Thyroid gland (tissue), 4 donors: Measurements from ENCODE around the gene CRAT. TPM values are rescaled to one million over a fixed set of nuclear protein-coding genes. Genes with fewer than 3 reads are reported as not detected.
"Not testable (repeated sequence)": the region's sequence is repeated elsewhere in the genome, so short reads cannot be mapped to it uniquely, and the experiment has no call there.

Source experiments
- DNase-seq, 2 donors: peaks; one replicate each; pipeline ENCODE4 v3.0.0-alpha.2; 2019
- H3K27ac ChIP-seq, 3 donors: fragments of 200-600 bp; sonication (generic); 1 replicate in 2 of 3; 2 replicates in 1 of 3; pipeline ENCODE4 v1.5.1; 2016 to 2019; ENCODE audit warnings: mild to moderate bottlenecking in 1 of 3, moderate library complexity in 1 of 3
- H3K27me3 ChIP-seq: fragments of 200-600 bp; sonication (generic); one replicate; pipeline ENCODE4 v1.5.1; 2019
- H3K36me3 ChIP-seq, 2 donors: fragments of 200-600 bp; sonication (generic); one replicate each; pipeline ENCODE4 v1.5.1; 2016 to 2019
- H3K4me1 ChIP-seq, 2 donors: fragments of 200-600 bp; sonication (generic); one replicate each; pipeline ENCODE4 v1.5.1; 2017 to 2019
- H3K4me3 ChIP-seq, 3 donors: fragments of 200-600 bp; sonication (generic); replicated peaks in 1 of 3; 1 replicate in 2 of 3; 2 replicates in 1 of 3; pipeline ENCODE4 v1.5.1; 2016; ENCODE audit warnings: mild to moderate bottlenecking in 1 of 3
- H3K9me3 ChIP-seq: fragments of 200-600 bp; sonication (generic); one replicate; pipeline ENCODE4 v1.5.1; 2017
- POLR2A ChIP-seq, 2 donors: fragments of 450-650 bp; IDR thresholded peaks; one replicate each; pipeline ENCODE4 v1.6.1; 2017; ENCODE audit warnings: antibody characterized with exemption in 2 of 2, mild to moderate bottlenecking in 2 of 2, moderate library complexity in 1 of 2
- WGBS, 2 donors: methylation state at CpG; one replicate each; pipeline ENCODE4 v1.1.5; 2017; 5-methylcytosine and 5-hydroxymethylcytosine counted together
- intact Hi-C: fragments of 100-400 bp; cut with DNase I; formaldehyde crosslinking; loops from one replicate; pipeline ENCODE4 v1.15.1; 2023
- total RNA-seq, 4 donors: library from RNA; depleted of rRNA; stranded (reverse); fragments of >200 nt; gene quantifications; one replicate each; pipeline ENCODE4 v1.2.3, GENCODE V29; 2016
- TF ChIP-seq, protein P1 (sequence below), 6 experiments: fragments of 200-600 bp in 3 of 6; fragments of 450-650 bp in 3 of 6; sonication (generic) in 3 of 6; IDR thresholded peaks; one replicate each; pipeline ENCODE4 v1.5.1; 2016 to 2019; ENCODE audit warnings: antibody characterized with exemption in 6 of 6, mild to moderate bottlenecking in 2 of 6, inconsistent platforms in 1 of 6, moderate library complexity in 1 of 6

CRAT gene
- total RNA-seq, 4 donors from 2014 or later = 44.0 to 59.0 (median 54.1) TPM

- no peaks in the 10 kb centered on the region for H3K27me3 ChIP-seq
- no peaks in the 10 kb centered on the region for H3K9me3 ChIP-seq
- TF ChIP-seq, protein P1, sequence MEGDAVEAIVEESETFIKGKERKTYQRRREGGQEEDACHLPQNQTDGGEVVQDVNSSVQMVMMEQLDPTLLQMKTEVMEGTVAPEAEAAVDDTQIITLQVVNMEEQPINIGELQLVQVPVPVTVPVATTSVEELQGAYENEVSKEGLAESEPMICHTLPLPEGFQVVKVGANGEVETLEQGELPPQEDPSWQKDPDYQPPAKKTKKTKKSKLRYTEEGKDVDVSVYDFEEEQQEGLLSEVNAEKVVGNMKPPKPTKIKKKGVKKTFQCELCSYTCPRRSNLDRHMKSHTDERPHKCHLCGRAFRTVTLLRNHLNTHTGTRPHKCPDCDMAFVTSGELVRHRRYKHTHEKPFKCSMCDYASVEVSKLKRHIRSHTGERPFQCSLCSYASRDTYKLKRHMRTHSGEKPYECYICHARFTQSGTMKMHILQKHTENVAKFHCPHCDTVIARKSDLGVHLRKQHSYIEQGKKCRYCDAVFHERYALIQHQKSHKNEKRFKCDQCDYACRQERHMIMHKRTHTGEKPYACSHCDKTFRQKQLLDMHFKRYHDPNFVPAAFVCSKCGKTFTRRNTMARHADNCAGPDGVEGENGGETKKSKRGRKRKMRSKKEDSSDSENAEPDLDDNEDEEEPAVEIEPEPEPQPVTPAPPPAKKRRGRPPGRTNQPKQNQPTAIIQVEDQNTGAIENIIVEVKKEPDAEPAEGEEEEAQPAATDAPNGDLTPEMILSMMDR (IDR thresholded peaks at IDR 0.05) = no peak
- no peak for TF ChIP-seq POLR2A (IDR thresholded peaks at IDR 0.05)
- DNase-seq = no peak
- H3K4me1 ChIP-seq = no peaks in the 10 kb centered on the region
- 100% methylated on average over 1 of the region's 1 CpG for WGBS, 2 donors
- no peak overlapping the region for H3K27ac ChIP-seq
- peaks cover 13 to 25% of the 10 kb centered on the region in 2 donors for H3K36me3 ChIP-seq
- intact Hi-C loops = no loop called here
- no peak overlapping the region for H3K4me3 ChIP-seq
Observed at GRCh38 chr9:129122133-129122532, 11.5 kb upstream of the CRAT start.

GRCh38 chr9:129121483-129121882 is 10.9 kb upstream of the CRAT start:
- H3K36me3 ChIP-seq = peaks cover 13 to 25% of the 10 kb centered on the region in 2 donors
- 86 to 87% methylated on average over 3 of the region's 3 CpGs for WGBS, 2 donors
- no peak for TF ChIP-seq POLR2A (IDR thresholded peaks at IDR 0.05)
- TF ChIP-seq, protein P1 (IDR thresholded peaks at IDR 0.05) = no peak
- H3K27ac ChIP-seq = no peak overlapping the region
- intact Hi-C loops = no loop called here
- no peak overlapping the region for H3K4me3 ChIP-seq
- no peaks in the 10 kb centered on the region for H3K4me1 ChIP-seq
- H3K27me3 ChIP-seq = no peaks in the 10 kb centered on the region
- H3K9me3 ChIP-seq = no peaks in the 10 kb centered on the region
- no peak for DNase-seq

- intact Hi-C loops = no loop called here
Observed at GRCh38 chr9:129118799-129119198, 8.2 kb upstream of the CRAT start.

GRCh38 chr9:129113645-129114304 is 3.2 kb upstream of the CRAT start:
- no peak overlapping the region for H3K27ac ChIP-seq
- TF ChIP-seq, protein P1 (IDR thresholded peaks at IDR 0.05) = no peak
- TF ChIP-seq POLR2A (IDR thresholded peaks at IDR 0.05) = no peak
- 89 to 93% methylated on average over 17 of the region's 17 CpGs for WGBS, 2 donors
- peaks cover 20 to 24% of the 10 kb centered on the region in 2 donors for H3K4me1 ChIP-seq
- no peak for DNase-seq
- no peaks in the 10 kb centered on the region for H3K9me3 ChIP-seq
- H3K36me3 ChIP-seq = no peaks in the 10 kb centered on the region
- no peaks in the 10 kb centered on the region for H3K27me3 ChIP-seq
- H3K4me3 ChIP-seq = no peak overlapping the region
- intact Hi-C loops = no loop called here

More at GRCh38 chr9:129118799-129119198, 8.2 kb upstream of the CRAT start:
- Histone ChIP-seq H3K27ac (no peak overlapping the region), H3K4me3 (no peak overlapping the region), H3K4me1 (peaks cover 0 to under 1% of the 10 kb centered on the region in 2 donors), H3K36me3 (peaks cover 13 to 20% of the 10 kb centered on the region in 2 donors), H3K9me3 (no peaks in the 10 kb centered on the region), H3K27me3 (no peaks in the 10 kb centered on the region)
- 77 to 78% methylated on average over 4 of the region's 4 CpGs for WGBS, 2 donors
- no peak for DNase-seq
- TF ChIP-seq, protein P1 (IDR thresholded peaks at IDR 0.05) = no peak
- no peak for TF ChIP-seq POLR2A (IDR thresholded peaks at IDR 0.05)

- H3K27ac ChIP-seq, intact Hi-C loops, H3K9me3 ChIP-seq, H3K36me3 ChIP-seq, H3K27me3 ChIP-seq, DNase-seq: not testable (repeated sequence)
- WGBS, 2 donors = 91 to 93% methylated on average over 17 of the region's 17 CpGs
- H3K4me1 ChIP-seq = peaks cover 22 to 24% of the 10 kb centered on the region in 2 donors
- H3K4me3 ChIP-seq = peak overlapping the region in 1 of 3 donors; percentile 73
Observed at GRCh38 chr9:129112526-129112925, 1.9 kb upstream of the CRAT start.
